Measurements from ENCODE around the gene LRCOL1.
"Not testable (repeated sequence)": the region's sequence is repeated elsewhere in the genome, so short reads cannot be mapped to it uniquely, and the experiment has no call there.

The LRCOL1 gene

DNA sequence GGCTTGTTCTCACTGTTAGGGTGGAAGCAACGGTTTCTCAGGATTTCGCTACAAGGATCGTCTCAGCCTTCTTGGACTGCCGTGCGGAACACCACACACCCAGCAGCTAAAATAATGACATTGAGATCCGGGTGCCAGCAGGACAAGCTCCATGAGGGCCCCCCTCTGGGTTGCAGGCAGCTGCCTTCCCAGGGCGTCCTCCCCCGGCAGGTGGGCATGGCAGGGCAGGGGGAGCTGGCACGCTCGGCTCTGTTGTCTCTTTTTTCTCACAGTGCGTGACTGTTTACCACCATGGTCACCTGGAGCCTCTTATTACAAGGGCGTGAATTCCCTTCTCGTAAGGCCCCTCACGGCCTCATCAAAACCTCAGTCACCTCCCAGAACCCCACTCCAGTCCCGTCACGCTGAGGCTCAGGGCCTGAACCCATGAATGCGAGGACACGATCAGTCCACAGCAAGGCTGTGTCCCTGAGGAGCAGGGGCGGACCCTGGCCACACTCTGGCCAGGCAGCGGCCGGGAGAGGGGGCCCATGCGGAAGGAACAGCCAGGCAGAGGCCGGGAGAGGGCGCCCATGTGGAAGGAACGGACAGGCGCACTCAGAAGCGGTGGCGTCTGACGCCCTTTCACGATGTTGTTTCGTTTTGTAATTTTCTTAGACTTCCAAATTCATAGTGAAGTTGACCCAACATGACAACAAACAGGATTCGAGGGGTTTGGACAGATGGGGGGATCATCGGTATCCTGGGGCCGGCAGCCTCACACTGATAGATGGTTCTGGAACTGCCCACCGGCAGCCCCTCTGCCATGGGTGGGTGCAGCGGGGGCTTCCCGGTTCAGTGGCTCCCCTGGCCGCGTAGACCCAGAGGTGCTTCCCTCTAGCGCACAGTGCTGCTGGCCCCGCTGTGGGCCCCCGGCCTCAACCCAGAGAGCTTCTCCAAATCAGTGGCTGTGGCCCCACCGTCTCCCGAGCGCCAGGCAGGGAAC is 10.0 kb downstream of the LRCOL1 start:
- no peak for DNase-seq (ENCODE audit: low read depth)

DNA sequence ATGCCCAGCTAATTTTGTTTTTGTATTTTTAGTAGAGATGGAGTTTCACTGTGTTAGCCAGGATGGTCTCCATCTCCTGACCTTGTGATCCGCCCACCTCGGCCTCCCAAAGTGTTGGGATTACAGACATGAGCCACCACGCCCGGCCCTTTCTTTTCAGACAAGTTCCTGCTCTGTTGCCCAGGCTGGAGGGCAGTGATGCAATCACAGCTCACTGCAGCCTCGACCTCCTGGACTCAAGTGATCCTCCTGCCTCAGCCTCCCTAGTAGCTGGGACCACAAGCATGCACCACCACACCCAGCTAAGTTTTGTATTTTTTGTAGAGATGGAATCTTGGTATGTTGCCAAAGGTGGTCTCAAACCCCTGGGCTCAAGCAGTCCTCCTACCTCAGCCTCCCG is 10.9 kb downstream of the LRCOL1 start:
- not testable (repeated sequence) for DNase-seq (ENCODE audit: low read depth)

DNA sequence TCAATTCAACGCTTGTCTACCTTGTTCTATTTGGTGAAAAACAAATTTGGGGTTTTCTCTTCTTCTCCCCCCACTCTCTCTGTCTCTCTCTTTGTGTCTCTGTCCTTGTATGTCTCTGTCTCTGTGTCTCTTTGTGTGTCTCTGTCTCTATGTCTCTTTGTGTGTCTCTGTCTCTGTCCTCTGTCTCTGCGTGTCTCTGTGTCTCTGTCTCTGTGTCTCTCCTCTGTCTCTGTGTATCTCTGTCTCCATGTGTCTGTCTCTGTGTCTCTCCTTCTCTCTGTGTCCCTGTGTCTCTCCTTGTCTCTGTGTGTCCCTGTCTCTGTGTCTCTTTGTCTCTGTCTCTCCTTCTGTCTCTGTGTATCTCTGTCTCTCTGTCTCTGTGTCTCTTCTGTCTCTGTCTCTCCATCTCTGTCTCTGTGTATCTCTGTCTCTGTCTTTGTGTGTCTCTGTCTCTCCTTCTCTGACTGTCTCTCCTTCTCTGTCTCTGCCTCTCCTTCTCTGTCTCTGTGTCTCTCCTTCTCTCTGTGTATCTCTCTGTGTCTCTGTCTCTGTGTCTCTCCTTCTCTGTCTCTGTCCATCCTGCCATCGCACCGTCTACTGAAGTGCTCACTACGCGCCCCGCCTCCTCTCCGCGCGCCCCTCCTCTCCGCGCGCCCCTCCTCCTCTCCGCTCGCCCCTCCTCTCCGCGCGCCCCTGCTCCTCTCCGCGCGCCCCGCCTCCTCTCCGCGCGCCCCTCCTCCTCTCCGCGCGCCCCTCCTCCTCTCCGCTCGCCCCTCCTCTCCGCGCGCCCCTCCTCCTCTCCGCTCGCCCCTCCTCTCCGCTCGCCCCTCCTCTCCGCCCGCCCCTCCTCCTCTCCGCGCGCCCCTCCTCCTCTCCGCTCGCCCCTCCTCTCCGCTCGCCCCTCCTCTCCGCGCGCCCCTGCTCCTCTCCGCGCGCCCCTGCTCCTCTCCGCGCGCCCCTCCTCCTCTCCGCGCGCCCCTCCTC is 12.8 kb downstream of the LRCOL1 start:
- DNase-seq (ENCODE audit: low read depth), result no peak

DNA sequence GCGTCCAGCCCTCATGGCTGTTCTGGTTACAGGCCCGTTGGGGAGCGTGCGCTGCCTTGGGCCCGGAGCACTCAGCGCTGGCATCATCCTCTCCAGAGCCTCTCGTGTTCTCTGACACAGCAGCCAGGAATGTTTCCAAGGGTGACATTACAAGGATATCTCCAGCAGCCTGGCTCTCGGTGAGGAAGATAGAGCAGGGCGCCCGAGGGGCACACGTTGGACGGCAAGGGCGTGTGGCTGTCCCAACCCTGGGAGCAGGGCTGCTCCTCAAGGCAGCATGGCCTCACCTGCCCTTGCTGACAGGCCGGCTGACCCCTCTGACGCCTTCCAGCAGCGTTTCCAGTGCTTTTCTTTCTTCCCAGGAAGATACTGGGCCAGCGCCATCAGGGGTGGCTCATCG is 14.4 kb downstream of the LRCOL1 start:
- DNase-seq (ENCODE audit: low read depth), result no peak

DNA sequence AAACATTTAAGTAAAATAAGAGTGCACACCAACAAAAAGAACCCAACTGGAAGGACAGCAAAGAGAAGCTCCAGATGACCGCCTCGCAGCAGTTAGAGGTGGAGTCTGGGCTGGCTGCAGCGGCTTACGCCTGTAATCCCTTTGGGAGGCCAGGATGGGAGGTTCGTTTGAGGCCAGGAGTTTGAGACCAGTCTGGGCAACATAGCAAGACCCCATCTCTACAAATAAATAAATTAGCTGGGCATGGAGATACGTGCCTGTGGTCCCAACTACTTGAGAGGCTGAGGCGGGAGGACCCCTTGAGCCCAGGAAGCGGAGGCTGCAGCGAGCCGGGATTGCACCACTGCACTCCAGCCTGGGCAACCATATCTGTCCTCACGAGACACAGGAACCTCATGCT is 15.2 kb downstream of the LRCOL1 start:
- no peak for DNase-seq (ENCODE audit: low read depth)

DNA sequence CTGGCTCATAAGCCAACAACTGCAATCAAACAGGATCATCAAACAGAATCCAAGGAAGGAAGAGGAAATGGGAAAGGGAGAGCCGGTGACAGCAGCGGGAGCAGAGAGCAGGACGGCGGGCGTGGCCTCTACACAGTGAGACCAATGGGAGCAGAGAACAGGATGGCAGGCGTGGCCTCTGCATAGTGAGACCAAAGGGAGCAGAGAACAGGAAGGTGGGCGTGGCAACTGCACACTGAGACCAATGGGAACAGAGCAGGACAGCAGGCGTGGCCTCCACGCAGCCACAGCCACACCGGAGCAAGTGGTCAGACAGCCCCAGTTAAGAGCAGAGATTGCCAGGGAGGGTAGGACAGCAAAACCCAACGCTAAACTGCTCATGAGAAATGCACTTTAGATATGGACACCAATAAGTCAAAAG is 16.4 kb downstream of the LRCOL1 start:
- no peak for DNase-seq (ENCODE audit: low read depth)

DNA sequence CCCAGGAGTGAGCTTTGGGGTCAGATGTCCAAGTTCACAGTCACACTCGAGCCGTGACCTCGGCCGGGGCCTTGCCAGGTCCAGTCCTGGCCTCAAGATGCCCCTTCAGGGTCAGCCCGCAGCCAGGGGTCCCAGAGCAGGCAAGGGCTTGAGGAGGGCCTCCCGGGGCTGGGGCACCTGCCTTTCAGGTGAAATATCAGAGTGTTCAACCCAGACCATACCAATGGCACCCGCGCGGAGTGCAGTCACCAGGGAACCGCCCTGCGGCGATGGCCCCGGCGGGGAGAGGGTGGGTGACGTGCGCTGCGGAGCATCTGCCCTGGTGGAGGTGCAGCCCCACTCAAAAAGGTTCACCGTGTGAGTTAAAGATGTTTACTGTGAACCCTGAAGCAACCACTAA is 16.9 kb downstream of the LRCOL1 start:
- no peak for DNase-seq (ENCODE audit: low read depth)

DNA sequence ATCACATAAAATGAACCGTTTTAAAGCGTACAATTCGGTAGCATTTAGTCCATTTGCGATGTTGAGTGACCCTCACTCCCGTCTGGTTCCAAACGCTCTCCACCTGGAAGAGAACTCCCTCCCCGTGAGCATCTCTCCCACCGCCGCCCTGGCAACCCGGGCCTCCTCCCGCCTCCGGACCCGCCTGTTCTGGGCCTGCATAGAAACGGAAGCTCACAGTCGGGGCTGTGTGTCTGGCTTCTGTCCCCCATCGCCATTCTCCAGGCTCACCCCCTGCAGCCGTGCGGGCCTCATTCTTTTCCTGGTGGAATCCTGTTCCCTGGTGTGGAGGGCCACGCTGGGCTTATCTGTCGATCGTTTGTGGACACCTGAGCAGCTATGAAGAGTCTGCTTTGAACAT is 17.3 kb downstream of the LRCOL1 start:
- DNase-seq (ENCODE audit: low read depth), result no peak

DNA sequence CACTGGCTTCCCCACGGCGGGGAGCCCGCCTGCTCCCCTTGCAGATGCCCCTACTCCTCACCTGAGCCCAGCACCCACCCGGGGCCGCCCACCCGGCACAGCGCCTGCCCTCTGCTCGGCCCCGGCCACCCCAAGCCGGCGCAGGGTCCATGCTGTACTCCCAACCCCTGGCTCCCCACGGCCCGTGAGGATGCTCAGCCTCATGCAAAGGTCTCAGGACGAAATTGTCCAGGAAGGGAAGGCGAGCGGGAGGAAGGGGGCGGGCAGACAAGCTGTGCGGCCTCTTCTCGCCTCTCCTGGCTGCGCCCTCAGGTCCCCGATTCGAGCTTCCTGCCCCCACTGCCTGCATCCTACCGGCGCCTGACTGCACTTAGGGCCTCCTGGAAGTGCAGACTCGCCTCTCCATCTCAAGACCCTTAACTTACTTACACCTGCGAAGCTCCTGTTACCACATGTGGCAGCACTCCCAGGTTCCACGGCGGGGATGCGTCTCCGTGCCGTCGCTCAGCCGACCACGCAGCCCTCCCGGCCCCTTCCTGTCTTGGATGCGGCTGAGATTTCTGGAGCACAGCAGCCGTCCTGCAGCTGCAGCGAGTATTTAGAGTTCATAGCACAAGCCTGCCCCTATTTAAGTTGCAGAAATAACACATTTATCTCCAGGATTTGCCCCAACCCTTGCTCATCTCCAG is 18.0 kb downstream of the LRCOL1 start:
- no peak for DNase-seq (ENCODE audit: low read depth)

DNA sequence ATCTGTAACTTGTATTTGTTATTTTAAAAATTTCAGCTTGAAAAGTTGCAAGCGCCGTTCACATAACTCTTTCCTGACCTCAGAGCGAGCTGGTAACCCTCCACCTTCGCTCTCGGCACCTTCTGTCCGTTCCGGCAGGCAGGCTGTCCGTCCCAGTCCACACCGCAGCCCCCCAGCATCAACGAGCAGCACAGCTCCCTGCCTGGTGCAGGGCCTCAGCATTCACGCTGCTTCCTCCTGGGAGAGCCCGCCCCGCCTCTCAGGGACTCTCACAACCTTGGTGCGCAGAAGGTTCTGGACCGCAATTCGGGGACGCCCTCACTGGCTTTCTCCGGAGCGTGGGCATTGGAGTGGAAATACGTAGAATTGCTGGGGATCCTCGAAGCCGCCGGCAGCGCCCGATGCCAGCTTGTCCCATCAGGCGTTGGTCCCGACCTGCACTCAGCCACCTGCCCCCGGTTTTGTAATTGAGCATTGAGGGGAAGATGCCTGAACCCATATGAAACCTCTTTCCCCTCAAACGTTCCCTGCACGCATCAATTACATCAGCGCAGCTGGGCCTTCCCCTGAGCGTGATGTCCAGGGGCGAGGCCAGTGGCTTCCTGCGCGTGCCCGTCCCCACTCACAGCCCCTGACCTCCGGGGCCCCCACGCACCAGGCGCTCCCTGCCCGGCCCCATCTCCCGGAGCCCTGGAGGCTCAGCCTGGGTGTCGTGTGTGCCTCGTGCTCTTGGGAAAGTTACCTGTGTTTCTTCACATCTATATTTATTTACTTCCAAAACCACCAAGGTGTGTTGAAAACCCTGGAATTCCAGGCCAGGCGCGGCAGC is 19.1 kb downstream of the LRCOL1 start:
- no peak for DNase-seq (ENCODE audit: low read depth)

DNA sequence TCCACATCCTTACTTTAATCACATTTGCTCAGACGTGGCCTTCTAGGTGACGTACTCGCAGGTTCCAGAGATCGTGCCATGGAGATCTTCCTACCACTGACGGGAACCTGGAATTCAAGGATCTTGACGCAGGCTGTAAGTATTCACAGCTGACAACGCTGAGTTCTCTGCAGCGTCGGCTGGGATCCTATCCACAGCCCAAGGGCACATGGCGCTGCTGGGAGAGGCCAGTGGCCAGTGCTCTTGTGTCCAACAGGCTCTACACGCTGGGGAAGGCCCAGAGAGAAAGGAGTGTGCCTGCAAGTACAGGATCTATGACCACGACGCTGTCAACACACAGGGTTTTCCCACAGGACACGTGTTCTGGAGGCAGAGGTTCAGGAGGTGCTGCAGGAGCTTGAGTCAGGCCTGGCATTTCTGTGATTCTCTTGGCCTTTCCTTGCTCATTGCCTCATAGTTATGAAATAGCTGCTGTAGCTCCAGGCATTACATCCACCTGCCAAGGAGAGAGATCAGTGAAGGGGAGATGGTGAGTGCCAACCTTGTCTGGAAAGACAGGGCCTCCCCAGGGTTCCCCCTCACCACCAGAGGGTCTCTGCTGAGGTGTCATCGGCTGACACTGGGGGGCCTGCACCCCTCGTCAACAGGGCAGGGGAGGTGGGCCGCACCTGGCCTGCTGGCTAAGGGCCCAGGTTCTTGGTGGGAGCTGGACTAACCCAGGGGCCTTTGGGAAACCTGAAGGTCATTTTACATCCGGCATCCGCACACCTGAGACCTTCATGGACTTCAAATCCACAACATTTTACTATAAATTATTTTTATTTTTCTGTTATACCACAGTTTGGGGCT is 21.3 kb downstream of the LRCOL1 start:
- DNase-seq (ENCODE audit: low read depth), result no peak

DNA sequence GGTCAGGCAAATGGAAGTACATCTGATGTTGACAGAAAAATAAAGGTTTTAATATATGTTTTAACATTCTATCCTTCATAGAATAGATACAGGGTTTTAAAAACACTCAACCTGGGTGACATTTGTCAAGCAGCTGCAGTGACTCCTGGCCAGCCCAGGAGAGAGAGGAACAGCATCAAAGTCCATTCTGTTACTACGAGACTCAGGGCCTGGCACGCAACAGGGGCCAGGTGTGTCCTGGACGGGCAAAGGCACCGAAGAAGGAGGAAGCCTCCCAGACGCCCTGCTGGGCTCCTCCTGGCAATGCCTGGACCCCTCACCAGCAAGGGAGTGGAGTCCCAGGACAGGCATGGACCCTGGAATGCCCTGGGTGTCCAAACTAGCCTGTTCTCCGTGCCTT is 22.1 kb downstream of the LRCOL1 start:
- DNase-seq (ENCODE audit: low read depth), result no peak

DNA sequence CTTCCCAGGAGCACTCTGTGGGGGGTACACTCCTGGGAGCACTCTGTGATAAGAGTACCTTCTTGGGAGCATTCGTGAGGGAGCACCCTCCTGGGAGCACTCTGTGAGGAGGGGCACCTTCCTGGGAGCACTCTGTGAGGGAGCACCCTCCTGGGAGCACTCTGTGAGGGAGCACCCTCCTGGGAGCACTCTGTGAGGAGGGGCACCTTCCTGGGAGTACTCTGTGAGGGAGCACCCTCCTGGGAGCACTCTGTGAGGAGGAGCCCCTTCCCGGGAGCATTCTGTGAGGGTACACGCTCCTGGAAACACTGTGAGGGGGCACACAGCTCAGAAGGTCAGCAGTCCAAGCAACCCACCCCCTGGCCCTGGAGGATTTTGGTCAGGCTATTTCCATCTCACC is 22.6 kb downstream of the LRCOL1 start:
- DNase-seq (ENCODE audit: low read depth), result no peak

DNA sequence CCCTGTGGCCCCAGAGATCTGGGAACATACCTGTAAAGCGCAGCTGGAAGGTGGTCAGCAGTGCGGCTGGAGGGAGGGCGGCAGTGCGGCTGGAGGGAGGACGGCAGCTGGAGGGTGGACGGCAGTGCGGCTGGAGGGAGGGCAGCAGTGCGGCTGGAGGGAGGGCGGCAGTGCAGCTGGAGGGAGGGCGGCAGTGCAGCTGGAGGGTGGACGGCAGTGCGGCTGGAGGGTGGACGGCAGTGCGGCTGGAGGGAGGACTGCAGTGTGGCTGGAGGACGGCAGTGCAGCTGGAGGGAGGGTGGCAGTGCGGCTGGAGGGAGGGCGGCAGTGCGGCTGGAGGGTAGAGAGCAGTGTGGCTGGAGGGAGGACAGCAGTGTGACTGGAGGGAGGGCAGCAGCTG is 23.5 kb downstream of the LRCOL1 start:
- no peak for DNase-seq (ENCODE audit: low read depth)

DNA sequence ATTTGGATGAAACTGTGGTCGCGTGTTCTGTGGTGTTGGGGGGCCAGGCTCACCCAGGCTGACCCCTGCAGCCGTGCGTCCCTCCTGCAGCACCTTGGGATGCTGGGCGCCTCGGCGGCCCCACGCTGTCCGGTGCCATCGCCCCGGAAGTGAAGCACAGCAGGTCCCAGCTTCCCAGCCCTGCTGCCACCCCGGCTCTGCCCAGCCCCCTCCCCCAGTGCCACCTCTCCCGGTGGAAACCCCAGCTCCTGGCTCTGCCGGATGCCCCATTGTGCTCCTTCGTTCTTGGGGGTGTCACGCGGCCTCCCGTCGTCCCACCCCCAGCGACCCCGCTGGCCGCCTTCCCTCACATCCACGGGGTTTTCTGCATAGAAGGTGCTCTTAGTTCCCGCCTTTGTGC is 25.2 kb downstream of the LRCOL1 start:
- no peak for DNase-seq (ENCODE audit: low read depth)

DNA sequence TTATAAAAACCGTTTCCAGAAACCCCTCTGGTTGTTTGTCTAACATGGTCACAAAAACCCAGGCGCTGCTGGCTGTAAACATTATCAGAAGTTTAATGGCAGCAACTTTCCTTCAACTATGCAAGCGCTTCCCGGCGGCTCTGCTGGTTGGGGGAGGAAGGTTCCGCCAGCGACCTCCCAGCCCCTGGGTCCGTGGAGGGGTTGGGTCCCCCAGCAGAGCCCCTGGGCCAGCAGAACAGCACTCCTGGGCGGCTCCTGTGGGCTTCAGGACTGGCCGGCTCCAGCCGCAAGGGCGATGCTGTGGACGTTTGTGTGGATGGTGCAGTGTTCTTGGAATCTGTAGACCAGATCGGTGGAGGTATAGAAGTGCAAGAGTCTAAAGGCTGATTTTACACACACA is 26.0 kb downstream of the LRCOL1 start:
- DNase-seq (ENCODE audit: low read depth), result no peak

DNA sequence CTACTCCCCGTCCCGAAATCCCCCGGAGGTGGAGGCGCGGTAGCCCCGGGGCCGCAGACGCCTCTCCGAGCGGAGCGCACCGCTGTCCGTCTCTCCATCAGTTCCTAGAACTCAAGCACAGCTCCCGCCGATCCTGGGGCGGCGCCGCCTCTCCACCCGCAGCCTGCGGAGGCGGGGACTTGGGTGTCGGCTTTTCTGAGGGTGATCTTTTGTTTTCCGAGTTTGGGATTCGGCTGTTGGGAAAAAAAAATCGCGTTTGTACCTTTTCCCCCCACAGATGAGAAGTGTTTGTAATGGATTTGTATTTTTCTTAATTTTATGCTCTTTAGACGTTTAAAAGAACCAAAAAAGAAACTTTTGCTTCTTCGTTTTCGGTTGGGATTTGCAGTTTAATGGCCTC is 26.6 kb downstream of the LRCOL1 start:
- no peak for DNase-seq (ENCODE audit: low read depth)

DNA sequence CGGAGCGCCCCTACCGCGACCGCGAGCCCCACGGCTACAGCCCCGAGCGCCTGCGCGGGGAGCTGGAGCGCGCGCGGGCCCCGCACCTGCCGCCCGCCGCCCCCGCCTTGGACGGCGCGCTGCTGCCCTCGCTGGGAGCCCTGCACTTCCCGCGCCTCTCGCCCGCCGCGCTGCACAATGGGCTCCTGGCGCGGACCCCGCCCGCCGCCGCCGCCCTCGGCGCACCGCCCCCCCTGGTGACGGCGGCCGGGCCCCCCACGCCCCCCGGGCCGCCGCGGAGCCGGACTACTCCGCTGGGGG is 27.0 kb downstream of the LRCOL1 start:
- no peak for DNase-seq (ENCODE audit: low read depth)

DNA sequence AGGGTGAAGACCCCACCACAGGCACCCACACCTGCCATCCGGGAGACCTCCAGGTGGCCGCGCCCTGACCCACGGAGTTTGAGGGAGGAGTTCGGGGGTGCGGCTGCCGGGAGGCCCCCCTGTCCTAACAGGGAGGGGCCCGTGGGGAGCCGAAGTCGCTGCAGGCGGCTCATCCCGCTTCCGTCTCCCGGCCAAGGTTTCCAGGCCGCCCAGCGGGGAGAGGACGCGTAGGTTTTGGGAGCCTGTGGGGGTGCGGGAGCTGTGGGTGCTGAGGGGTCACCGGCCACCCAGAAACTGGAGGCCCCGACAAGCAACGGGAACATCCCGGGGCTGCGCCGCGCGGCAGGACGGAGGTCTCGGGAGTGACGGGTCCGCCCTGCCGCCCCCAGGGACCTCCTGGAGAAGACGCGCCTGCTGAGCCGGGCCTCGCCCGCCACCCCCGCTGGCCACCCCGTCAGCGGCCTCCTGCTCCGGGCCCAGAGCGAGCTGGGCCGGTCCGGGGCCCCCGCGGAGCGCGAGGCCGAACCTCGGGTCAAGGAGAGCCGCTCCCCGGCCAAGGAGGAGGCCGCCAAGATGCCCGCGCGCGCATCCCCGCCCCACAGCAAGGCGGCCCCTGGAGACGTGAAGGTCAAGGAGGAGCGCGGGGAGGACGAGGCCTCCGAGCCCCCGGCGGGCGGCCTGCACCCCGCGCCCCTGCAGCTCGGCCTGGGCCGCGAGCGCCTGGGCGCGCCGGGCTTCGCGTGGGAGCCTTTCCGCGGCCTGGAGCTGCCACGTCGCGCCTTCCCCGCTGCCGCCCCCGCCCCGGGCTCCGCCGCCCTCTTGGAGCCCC is 27.6 kb downstream of the LRCOL1 start:
- DNase-seq (ENCODE audit: low read depth), result no peak

DNA sequence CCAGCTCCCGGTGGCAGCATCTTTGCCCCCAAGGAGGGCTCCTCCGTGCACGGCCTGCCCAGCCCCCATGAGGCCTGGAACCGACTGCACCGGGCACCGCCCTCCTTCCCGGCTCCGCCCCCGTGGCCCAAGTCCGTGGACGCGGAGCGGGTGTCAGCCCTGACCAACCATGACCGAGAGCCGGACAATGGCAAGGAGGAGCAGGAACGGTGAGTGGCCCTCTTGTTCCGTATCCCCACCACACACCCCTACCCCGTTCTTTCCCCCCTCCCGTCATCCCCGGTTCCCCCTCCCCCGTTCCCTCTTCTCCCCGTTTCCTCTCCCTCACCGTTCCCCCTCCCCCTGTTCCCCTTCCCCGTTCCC is 28.3 kb downstream of the LRCOL1 start:
- no peak for DNase-seq (ENCODE audit: low read depth)
